GM21576 (cell line): ENCODE results near the gene ZC3H4.
"Not testable (repeated sequence)": the region's sequence is repeated elsewhere in the genome, so short reads cannot be mapped to it uniquely, and the experiment has no call there.

Experiments used
- ATAC-seq: cut with Tn5 transposase; IDR thresholded peaks from one replicate; pipeline ENCODE4 v1.9.1; 2021; ENCODE audit warnings: mild to moderate bottlenecking, moderate library complexity; ENCODE audit not compliant: unreplicated experiment

Gene ZC3H4

GRCh38 chr19:47089767-47090350 is 23.7 kb downstream of the ZC3H4 start:
- no peak for ATAC-seq

GRCh38 chr19:47086280-47086679 is 27.3 kb downstream of the ZC3H4 start:
- ATAC-seq = no peak

- no peak for ATAC-seq
These were observed 28.6 kb downstream of the ZC3H4 start for GRCh38 chr19:47084879-47085439.

GRCh38 chr19:47082493-47082892 is 31.1 kb downstream of the ZC3H4 start:
- no peak for ATAC-seq

GRCh38 chr19:47081095-47081494 is 32.5 kb downstream of the ZC3H4 start:
- ATAC-seq = no peak

- not testable (repeated sequence) for ATAC-seq
These were observed 35.2 kb downstream of the ZC3H4 start for GRCh38 chr19:47078351-47078750.

GRCh38 chr19:47075941-47076340 is 37.6 kb downstream of the ZC3H4 start:
- ATAC-seq = no peak

GRCh38 chr19:47075179-47075810 is 38.3 kb downstream of the ZC3H4 start:
- no peak for ATAC-seq

- no peak for ATAC-seq
These were observed 39.0 kb downstream of the ZC3H4 start for GRCh38 chr19:47074621-47075020.

GRCh38 chr19:47073574-47073973 is 40.0 kb downstream of the ZC3H4 start:
- ATAC-seq = no peak

- no peak for ATAC-seq
These were observed 41.3 kb downstream of the ZC3H4 start for GRCh38 chr19:47072323-47072722.

GRCh38 chr19:47071731-47072130 is 41.8 kb downstream of the ZC3H4 start:
- ATAC-seq = no peak

GRCh38 chr19:47070756-47071155 is 42.8 kb downstream of the ZC3H4 start:
- ATAC-seq = no peak

GRCh38 chr19:47069795-47070194 is 43.8 kb downstream of the ZC3H4 start:
- no peak for ATAC-seq

- ATAC-seq = no peak
These were observed 44.6 kb downstream of the ZC3H4 start for GRCh38 chr19:47068876-47069406.

- ATAC-seq = no peak
These were observed 45.3 kb downstream of the ZC3H4 start for GRCh38 chr19:47068246-47068645.

- no peak for ATAC-seq
These were observed 46.2 kb downstream of the ZC3H4 start for GRCh38 chr19:47067215-47067847.

- no peak for ATAC-seq
These were observed 47.0 kb downstream of the ZC3H4 start for GRCh38 chr19:47066376-47067214.

GRCh38 chr19:47065242-47065641 is 48.3 kb downstream of the ZC3H4 start:
- no peak for ATAC-seq

GRCh38 chr19:47063874-47064273 is 49.7 kb downstream of the ZC3H4 start:
- ATAC-seq = no peak

GRCh38 chr19:47058621-47059022 is 55.0 kb downstream of the ZC3H4 start:
- ATAC-seq = no peak
